B cell (primary cell): Measurements from ENCODE around the gene CTSD.

ENCODE experiments used
- CTCF ChIP-seq: fragments of 200-600 bp; IDR thresholded peaks from one replicate; pipeline ENCODE4 v1.8.0; 2022; ENCODE audit warnings: antibody characterized with exemption, mild to moderate bottlenecking
- EZH2 ChIP-seq: IDR thresholded peaks from 2 replicates; pipeline ENCODE4 v1.6.1; 2012; ENCODE audit warnings: borderline replicate concordance, low read depth, mild to moderate bottlenecking, moderate library complexity, low read length; ENCODE audit not compliant: insufficient read depth, poor library complexity, severe bottlenecking

- TF ChIP-seq CTCF (no peak), EZH2 (no peak)
Observed at GRCh38 chr11:1740786-1741530, 22.8 kb downstream of the CTSD start.
